K562 (cell line): ENCODE data around the gene GPM6B. TPM values are rescaled to one million over a fixed set of nuclear protein-coding genes. Genes with fewer than 3 reads are reported as not detected.

Experiments used
- ATAC-seq: fragments of 200-7000 bp; cut with Tn5 transposase; 3 replicates; pipeline ENCODE4 v1.9.1; 2020; ENCODE audit warnings: moderate library complexity
- BruUV-seq: library from RNA; stranded (reverse); fragments of 400-500 nt; replicated peaks from 2 replicates; lab custom pipeline; 2021; lab: Mats Ljungman, UMichigan
- CTCF ChIA-PET: fragments of 300-600 bp; formaldehyde crosslinking; extraction: SDS; loops from one replicate; lab custom pipeline; 2021; ENCODE audit warnings: low intra/inter-chr PET ratio; lab: Yijun Ruan, JAX
- POLR2A ChIA-PET: fragments of 300-600, 350-650 bp; sonication (Branson Sonifier 250); formaldehyde crosslinking; extraction: SDS; loops from one replicate; lab custom pipeline; 2021; ENCODE audit warnings: antibody characterized with exemption, inconsistent platforms; lab: Yijun Ruan, JAX
- DNase-seq, 4 experiments: peaks; one replicate each; pipeline versions ENCODE4 v3.0.0 to v3.0.0-alpha.2; 2011 to 2018; ENCODE audit warnings: low spot score in 3 of 4, mixed read lengths in 3 of 4; ENCODE audit errors: extremely low read depth in 1 of 4
- FAIRE-seq: peaks from 2 replicates; lab custom pipeline; 2011; peaks lifted over from hg19 to GRCh38; lab: Jason Lieb, UNC
- H2AFZ ChIP-seq: 2 replicates; pipeline ENCODE4 v1.6.0; 2011; ENCODE audit warnings: low read depth, low read length, control low read depth, inconsistent platforms
- H3K27ac ChIP-seq: fragments of 200-600 bp; 3 replicates; pipeline ENCODE4 v1.8.0; 2011; ENCODE audit warnings: low read depth, mild to moderate bottlenecking, control low read depth, inconsistent platforms, low read length, moderate library complexity, mixed read lengths; ENCODE audit errors: extremely low read depth
- H3K27me3 ChIP-seq, 2 experiments: fragments of 300-600 bp in 1 of 2; 2 replicates in 1 of 2; 3 replicates in 1 of 2; pipeline versions ENCODE4 v1.6.0 to v1.8.0; 2011; ENCODE audit warnings: inconsistent platforms in 2 of 2, low read length in 2 of 2, mild to moderate bottlenecking in 1 of 2, mixed read lengths in 1 of 2, moderate library complexity in 1 of 2; ENCODE audit not compliant: control insufficient read depth in 2 of 2, insufficient read depth in 2 of 2
- H3K36me3 ChIP-seq: fragments of 300-600 bp; 3 replicates; pipeline ENCODE4 v1.8.0; 2011; ENCODE audit warnings: mild to moderate bottlenecking, low read length, inconsistent platforms; ENCODE audit not compliant: control insufficient read depth, insufficient read depth
- H3K4me1 ChIP-seq, 2 experiments: fragments of 200-600 bp in 1 of 2; replicated peaks in 1 of 2; 2 replicates in 1 of 2; 3 replicates in 1 of 2; pipeline versions ENCODE4 v1.5.1 to v1.8.0; 2011; ENCODE audit warnings: inconsistent platforms in 2 of 2, low read length in 2 of 2, mild to moderate bottlenecking in 1 of 2, mixed read lengths in 1 of 2, moderate library complexity in 1 of 2; ENCODE audit not compliant: control insufficient read depth in 2 of 2, insufficient read depth in 2 of 2
- H3K4me2 ChIP-seq: 2 replicates; pipeline ENCODE4 v1.6.1; 2011; ENCODE audit warnings: low read length, control low read depth, inconsistent platforms, mixed read lengths; ENCODE audit not compliant: insufficient read depth
- H3K4me3 ChIP-seq: fragments of 200-600 bp; sonication (generic), shearing (Covaris generic); 2 replicates; pipeline ENCODE4 v1.5.1; 2016; ENCODE audit warnings: control low read depth, inconsistent platforms
- H3K79me2 ChIP-seq: fragments of 200-600 bp; 3 replicates; pipeline ENCODE4 v1.8.0; 2011; ENCODE audit warnings: low read length, inconsistent platforms; ENCODE audit not compliant: control insufficient read depth, insufficient read depth
- H3K9ac ChIP-seq, 2 experiments: 2 replicates each; pipeline versions ENCODE4 v1.6.0 to v1.6.1; 2011; ENCODE audit warnings: low read depth in 2 of 2, low read length in 2 of 2, control low read depth in 1 of 2, inconsistent platforms in 1 of 2, mild to moderate bottlenecking in 1 of 2, mixed read lengths in 1 of 2; ENCODE audit not compliant: insufficient read depth in 1 of 2
- H3K9me1 ChIP-seq: one replicate; pipeline ENCODE4 v1.6.0; 2011; ENCODE audit warnings: inconsistent platforms, mild to moderate bottlenecking, low read length, moderate library complexity; ENCODE audit not compliant: control insufficient read depth, insufficient read depth
- H3K9me3 ChIP-seq: replicated peaks from 2 replicates; pipeline ENCODE4 v1.5.1; 2011; ENCODE audit warnings: low read depth, low read length, inconsistent platforms; ENCODE audit not compliant: control insufficient read depth, insufficient read depth
- H4K20me1 ChIP-seq: replicated peaks from 2 replicates; pipeline ENCODE4 v1.6.1; 2011; ENCODE audit warnings: low read length, inconsistent platforms, mixed read lengths; ENCODE audit not compliant: control insufficient read depth, insufficient read depth
- BRF1 ChIP-seq: IDR thresholded peaks from 3 replicates; pipeline ENCODE4 v1.6.1; 2011; ENCODE audit warnings: borderline replicate concordance, mild to moderate bottlenecking; ENCODE audit not compliant: insufficient read length; ENCODE audit errors: extremely low read depth
- DNMT1 ChIP-seq: fragments of 450-650 bp; IDR thresholded peaks from 2 replicates; pipeline ENCODE4 v1.6.1; 2016; ENCODE audit warnings: antibody characterized with exemption, mild to moderate bottlenecking
- ETV5 ChIP-seq: sonication (generic); formaldehyde crosslinking; IDR thresholded peaks from 2 replicates; pipeline ENCODE4 v1.4.0; 2020; ENCODE audit warnings: low read depth, mild to moderate bottlenecking, missing genetic modification reagents
- FOXA1 ChIP-seq: fragments of 450-650 bp; IDR thresholded peaks from 2 replicates; pipeline ENCODE4 v1.6.1; 2016; ENCODE audit warnings: mild to moderate bottlenecking, borderline replicate concordance
- GABPB1 ChIP-seq: sonication (generic); formaldehyde crosslinking; IDR thresholded peaks from 2 replicates; pipeline ENCODE4 v1.8.0; 2022; ENCODE audit warnings: mild to moderate bottlenecking, missing genetic modification reagents
- HDAC2 ChIP-seq: fragments of 450-650 bp; IDR thresholded peaks from 2 replicates; pipeline ENCODE4 v1.6.1; 2016; ENCODE audit warnings: mild to moderate bottlenecking
- MEIS2 ChIP-seq: fragments of 450-650 bp; IDR thresholded peaks from 2 replicates; pipeline ENCODE4 v1.6.1; 2014; ENCODE audit warnings: mild to moderate bottlenecking; ENCODE audit not compliant: partially characterized antibody
- NFIX ChIP-seq: fragments of 250-450 bp; sonication (Bioruptor Pico); IDR thresholded peaks from 2 replicates; pipeline ENCODE4 v1.4.0; 2020; ENCODE audit warnings: low read depth, mild to moderate bottlenecking, moderate library complexity
- NR2C2 ChIP-seq, 2 experiments: fragments of 200-800 bp in 1 of 2; sonication (Bioruptor generic) in 1 of 2; sonication (generic) in 1 of 2; formaldehyde crosslinking in 1 of 2; IDR thresholded peaks; 2 replicates each; pipeline versions ENCODE4 v1.6.1 to v1.8.0; 2016 to 2022; ENCODE audit warnings: mild to moderate bottlenecking in 1 of 2, missing compliant biosample characterization in 1 of 2, missing genetic modification characterization in 1 of 2, missing genetic modification reagents in 1 of 2
- SRF ChIP-seq, 2 experiments: fragments of 250-450, 450-650 bp in 1 of 2; sonication (Bioruptor Pico) in 1 of 2; sonication (generic) in 1 of 2; formaldehyde crosslinking; IDR thresholded peaks; 2 replicates each; pipeline versions ENCODE4 v1.5.0 to v1.5.1; 2020 to 2022; ENCODE audit warnings: mild to moderate bottlenecking in 1 of 2, missing genetic modification reagents in 1 of 2
- THRAP3 ChIP-seq: fragments of 450-650 bp; IDR thresholded peaks from 2 replicates; pipeline ENCODE4 v1.6.1; 2016; ENCODE audit warnings: mild to moderate bottlenecking, inconsistent platforms, borderline replicate concordance
- ZNF780A ChIP-seq: fragments of 250-450 bp; sonication (Bioruptor Pico); IDR thresholded peaks from 2 replicates; pipeline ENCODE4 v1.5.0; 2021; ENCODE audit warnings: mild to moderate bottlenecking
- WGBS: fragments of 100-300 bp; shearing (Covaris generic); methylation state at CpG from one replicate; pipeline ENCODE4 v1.1.6; 2016; ENCODE audit warnings: low coverage, mixed read lengths; ENCODE audit not compliant: insufficient coverage; ENCODE audit errors: missing lambda C conversion rate; 5-methylcytosine and 5-hydroxymethylcytosine counted together
- in situ Hi-C: fragments of 300-500 bp; cut with MboI; formaldehyde crosslinking; loops from 4 replicates; pipeline ENCODE4 v1.15.0; 2018; ENCODE audit warnings: inconsistent platforms, mixed read lengths
- intact Hi-C: fragments of 100-400 bp; cut with micrococcal nuclease; formaldehyde crosslinking; loops from 2 replicates; pipeline ENCODE4 v1.14.2; 2022
- polyA plus RNA-seq, 8 experiments: library from polyadenylated mRNA; depleted of rRNA in 4 of 8; stranded (reverse) in 5 of 8; unstranded in 3 of 8; fragments of >200 nt; fragmentation: Nextera tagmentation in 2 of 8; fragmentation: Illumina TruSeq in 1 of 8; extraction: Ambion mirVana in 2 of 8; extraction: Trizol in 1 of 8; gene quantifications; 2 replicates each; pipeline versions ENCODE4 v1.2.1 to v1.2.3, GENCODE V29; 2011 to 2014; ENCODE audit warnings: inconsistent platforms in 1 of 8, missing spikeins in 1 of 8
- total RNA-seq, 7 experiments: library from RNA; depleted of rRNA in 6 of 7; stranded (reverse); fragments of >200 nt in 6 of 7; fragmentation: Illumina TruSeq in 2 of 7; extraction: Trizol in 2 of 7; gene quantifications; 2 replicates each; pipeline versions ENCODE4 v1.2.1 to v1.2.3, GENCODE V29; 2011 to 2021; ENCODE audit warnings: low replicate concordance in 1 of 7
- TF ChIP-seq, protein P1 (sequence below): sonication (generic); formaldehyde crosslinking; IDR thresholded peaks from 2 replicates; pipeline ENCODE4 v1.8.0; 2022; ENCODE audit warnings: missing genetic modification reagents, mild to moderate bottlenecking, borderline replicate concordance

The GPM6B gene
- total and polyA plus RNA-seq, 9 of the 15 experiments (the other 6 are each of a cell fraction or from before 2014, with no cell fraction given): 0.14 to 0.32 TPM; not detected in 7

GRCh38 chrX:13829983-13830382 lies 13.1 kb upstream of the GPM6B start:
- no peak overlapping the region for H3K9ac ChIP-seq
- TF ChIP-seq NFIX (CRISPR knock-in tag) (no peak), MEIS2 (no peak), ZNF780A (CRISPR knock-in tag) (no peak), ETV5 (no peak), NR2C2 (CRISPR knock-in tag; IDR thresholded peaks at IDR 0.05) (no peak), NR2C2 (tag; IDR thresholded peaks at IDR 0.05) (no peak), BRF1 (no peak), GABPB1 (no peak), DNMT1 (no peak), THRAP3 (no peak), HDAC2 (no peak), FOXA1 (no peak), SRF (CRISPR knock-in tag; IDR thresholded peaks at IDR 0.05) (no peak)
- TF ChIP-seq, protein P1, sequence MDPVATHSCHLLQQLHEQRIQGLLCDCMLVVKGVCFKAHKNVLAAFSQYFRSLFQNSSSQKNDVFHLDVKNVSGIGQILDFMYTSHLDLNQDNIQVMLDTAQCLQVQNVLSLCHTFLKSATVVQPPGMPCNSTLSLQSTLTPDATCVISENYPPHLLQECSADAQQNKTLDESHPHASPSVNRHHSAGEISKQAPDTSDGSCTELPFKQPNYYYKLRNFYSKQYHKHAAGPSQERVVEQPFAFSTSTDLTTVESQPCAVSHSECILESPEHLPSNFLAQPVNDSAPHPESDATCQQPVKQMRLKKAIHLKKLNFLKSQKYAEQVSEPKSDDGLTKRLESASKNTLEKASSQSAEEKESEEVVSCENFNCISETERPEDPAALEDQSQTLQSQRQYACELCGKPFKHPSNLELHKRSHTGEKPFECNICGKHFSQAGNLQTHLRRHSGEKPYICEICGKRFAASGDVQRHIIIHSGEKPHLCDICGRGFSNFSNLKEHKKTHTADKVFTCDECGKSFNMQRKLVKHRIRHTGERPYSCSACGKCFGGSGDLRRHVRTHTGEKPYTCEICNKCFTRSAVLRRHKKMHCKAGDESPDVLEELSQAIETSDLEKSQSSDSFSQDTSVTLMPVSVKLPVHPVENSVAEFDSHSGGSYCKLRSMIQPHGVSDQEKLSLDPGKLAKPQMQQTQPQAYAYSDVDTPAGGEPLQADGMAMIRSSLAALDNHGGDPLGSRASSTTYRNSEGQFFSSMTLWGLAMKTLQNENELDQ (CRISPR knock-in tag): no peak
- no peak for DNase-seq
- CTCF ChIA-PET: no interaction called here
- no peak for ATAC-seq
- H3K36me3 ChIP-seq: no peaks in the 10 kb centered on the region
- no peak overlapping the region for H3K4me2 ChIP-seq
- H2AFZ ChIP-seq: no peak overlapping the region
- intact Hi-C loops (no loop called here), in situ Hi-C loops (no loop called here)
- BruUV-seq: no TSS peak
- H3K4me1 ChIP-seq: no peaks in the 10 kb centered on the region
- H3K9me1 ChIP-seq: no peaks in the 10 kb centered on the region
- H4K20me1 ChIP-seq: no peaks in the 10 kb centered on the region
- H3K27me3 ChIP-seq: peaks cover 0 to 15% of the 10 kb centered on the region in 2 experiments; a peak in 2 of 5 replicates
- POLR2A ChIA-PET: interaction anchor here (0.9 kb wide), 1 partner anchor 13 kb away, joined by 3 read pairs; no protein-coding TSS in a partner anchor
- H3K79me2 ChIP-seq: no peaks in the 10 kb centered on the region
- H3K9me3 ChIP-seq: no peaks in the 10 kb centered on the region
- H3K27ac ChIP-seq: no peak overlapping the region
- WGBS: 0% methylated on average over 5 of the region's 5 CpGs
- H3K4me3 ChIP-seq: no peak overlapping the region
- no peak for FAIRE-seq
